Erythroblast (primary cell): ENCODE measurements around the gene ZMIZ1.

Source experiments
- GATA1 ChIP-seq: IDR thresholded peaks from 2 replicates; pipeline ENCODE4 v1.6.1; 2011; ENCODE audit warnings: low read depth, mild to moderate bottlenecking, control low read depth, low read length, moderate library complexity
- POLR2A ChIP-seq: IDR thresholded peaks from 2 replicates; pipeline ENCODE4 v1.6.1; 2011; ENCODE audit warnings: mild to moderate bottlenecking, low read length

DNA sequence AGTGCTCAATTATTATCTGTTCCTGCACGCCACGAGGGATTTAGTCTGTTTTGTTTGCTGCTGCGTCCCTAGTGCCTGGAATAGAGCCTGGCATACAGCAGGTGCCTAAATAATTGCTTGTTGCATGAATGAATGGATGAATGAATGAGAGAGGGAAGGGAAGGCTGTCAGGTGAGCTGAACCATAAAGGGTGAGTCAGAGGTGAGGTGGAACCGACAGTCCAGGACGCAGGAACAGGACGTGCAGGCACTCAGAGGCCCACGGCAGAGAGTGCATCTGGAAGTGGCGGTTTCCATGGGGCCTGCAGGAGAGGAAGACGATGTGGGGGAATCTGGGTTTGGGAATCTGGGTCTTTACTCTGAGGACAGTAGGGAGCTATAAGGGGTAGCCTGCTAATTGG lies 260.8 kb downstream of the ZMIZ1 start:
- no peak for TF ChIP-seq POLR2A
- TF ChIP-seq GATA1 = no peak
